Measurements from ENCODE around the gene CDK5RAP3. TPM values are rescaled to one million over a fixed set of nuclear protein-coding genes. Genes with fewer than 3 reads are reported as not detected.

Gene CDK5RAP3
- total and polyA plus RNA-seq, 2 donors (not counting 3 experiments of a cell fraction or from before 2014, with no cell fraction given) = 109 to 139 TPM

DNA sequence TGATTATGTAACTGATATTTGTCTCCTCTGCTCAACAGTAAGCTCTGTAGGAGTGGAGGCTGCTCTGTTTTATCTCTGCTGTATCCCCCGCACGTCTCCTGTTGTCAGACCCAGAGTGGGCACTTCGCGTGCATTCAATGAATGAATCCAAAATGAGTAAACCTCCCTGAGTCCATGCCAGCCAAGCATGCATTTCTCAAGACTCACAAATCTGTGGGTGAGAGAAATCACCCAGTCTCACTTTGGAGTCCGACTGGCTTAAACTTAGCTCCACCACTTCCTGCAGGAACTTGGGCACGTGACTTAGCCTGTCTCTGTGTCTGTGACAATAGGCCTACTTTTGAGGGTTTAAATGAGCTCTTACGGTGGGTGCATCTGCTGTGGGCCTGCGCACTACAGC is 25.8 kb upstream of the CDK5RAP3 start:
- dilution Hi-C loops (cut with MboI; ENCODE audit: extremely low pct_ligation_motif_present, low sequenced_read_pairs) = no loop called here
- no peak for DNase-seq (ENCODE audit: low read depth, low spot score)
- H3K4me2 ChIP-seq (ENCODE audit: insufficient read depth, low read length) = no peak overlapping the region
- peaks cover 0 to 7% of the 10 kb centered on the region in 2 experiments for H3K36me3 ChIP-seq (ENCODE audit: control insufficient read depth in 2 of 2, extremely low read depth in 1 of 2, insufficient read depth in 2 of 2, low read length in 2 of 2)
- H3K9ac ChIP-seq (replicated peaks; ENCODE audit: extremely low read depth, insufficient read depth, low read length) = no peak overlapping the region
- H3K9me3 ChIP-seq (replicated peaks; ENCODE audit: control insufficient read depth, insufficient read depth, low read length) = no peaks in the 10 kb centered on the region
- H2AFZ ChIP-seq (ENCODE audit: low read depth, low read length) = no peak overlapping the region
- peaks cover 5% of the 10 kb centered on the region for H3K79me2 ChIP-seq (ENCODE audit: control insufficient read depth, insufficient read depth, low read length)
- H4K20me1 ChIP-seq (replicated peaks; ENCODE audit: control insufficient read depth, extremely low read depth, insufficient read depth, low read length) = no peaks in the 10 kb centered on the region
- BruUV-seq (replicated peaks) = no TSS peak
- H3K4me1 ChIP-seq (ENCODE audit: control insufficient read depth, extremely low read depth, insufficient read depth, low read length) = peaks cover 18% of the 10 kb centered on the region
- no peaks in the 10 kb centered on the region for H3K27me3 ChIP-seq (ENCODE audit: control insufficient read depth in 2 of 2, insufficient read depth in 2 of 2, low read length in 2 of 2)
- POLR2A ChIA-PET = no interaction called here
- FAIRE-seq = no peak
- H3K9me1 ChIP-seq (replicated peaks; ENCODE audit: control insufficient read depth, extremely low read depth, insufficient read depth, low read length) = no peaks in the 10 kb centered on the region
- H3K4me3 ChIP-seq (replicated peaks in 1 of 3; ENCODE audit: insufficient read depth in 1 of 3, low read depth in 1 of 3, low read length in 3 of 3) = no peak overlapping the region
- CTCF ChIA-PET = interaction anchor here (1.0 to 1.3 kb wide), 3 partner anchors 12 to 73 kb away, joined by 3 to 4 read pairs (median 4); partner anchors contain the start of gene CDK5RAP3
- intact Hi-C loops (cut with micrococcal nuclease) = no loop called here
- H3K27ac ChIP-seq (ENCODE audit: insufficient read depth, low read depth, low read length) = no peak overlapping the region
- TF ChIP-seq, protein P1, sequence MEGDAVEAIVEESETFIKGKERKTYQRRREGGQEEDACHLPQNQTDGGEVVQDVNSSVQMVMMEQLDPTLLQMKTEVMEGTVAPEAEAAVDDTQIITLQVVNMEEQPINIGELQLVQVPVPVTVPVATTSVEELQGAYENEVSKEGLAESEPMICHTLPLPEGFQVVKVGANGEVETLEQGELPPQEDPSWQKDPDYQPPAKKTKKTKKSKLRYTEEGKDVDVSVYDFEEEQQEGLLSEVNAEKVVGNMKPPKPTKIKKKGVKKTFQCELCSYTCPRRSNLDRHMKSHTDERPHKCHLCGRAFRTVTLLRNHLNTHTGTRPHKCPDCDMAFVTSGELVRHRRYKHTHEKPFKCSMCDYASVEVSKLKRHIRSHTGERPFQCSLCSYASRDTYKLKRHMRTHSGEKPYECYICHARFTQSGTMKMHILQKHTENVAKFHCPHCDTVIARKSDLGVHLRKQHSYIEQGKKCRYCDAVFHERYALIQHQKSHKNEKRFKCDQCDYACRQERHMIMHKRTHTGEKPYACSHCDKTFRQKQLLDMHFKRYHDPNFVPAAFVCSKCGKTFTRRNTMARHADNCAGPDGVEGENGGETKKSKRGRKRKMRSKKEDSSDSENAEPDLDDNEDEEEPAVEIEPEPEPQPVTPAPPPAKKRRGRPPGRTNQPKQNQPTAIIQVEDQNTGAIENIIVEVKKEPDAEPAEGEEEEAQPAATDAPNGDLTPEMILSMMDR (IDR thresholded peaks at IDR 0.05; ENCODE audit: extremely low read depth in 1 of 2, insufficient read depth in 1 of 2, low read depth in 1 of 2, low read length in 2 of 2) = no peak
- TF ChIP-seq EZH2 (IDR thresholded peaks at IDR 0.05; ENCODE audit: borderline replicate concordance, low read depth, low read length, severe bottlenecking) (no peak), POLR2A (IDR thresholded peaks at IDR 0.05; ENCODE audit: low read depth, low read length) (no peak), FOS (IDR thresholded peaks at IDR 0.05; ENCODE audit: borderline replicate concordance, insufficient read depth, low read length) (no peak), JUN (IDR thresholded peaks at IDR 0.05; ENCODE audit: borderline replicate concordance, insufficient read depth, insufficient read length, low read depth) (no peak), GATA2 (IDR thresholded peaks at IDR 0.05; ENCODE audit: insufficient read depth, insufficient read length, low read depth, low read length) (no peak), POLR2AphosphoS5 (IDR thresholded peaks at IDR 0.05; ENCODE audit: insufficient read depth, low read depth, low read length) (no peak), MYC (IDR thresholded peaks at IDR 0.05; ENCODE audit: low read depth, low read length) (no peak)
- TF ChIP-seq, protein P2, sequence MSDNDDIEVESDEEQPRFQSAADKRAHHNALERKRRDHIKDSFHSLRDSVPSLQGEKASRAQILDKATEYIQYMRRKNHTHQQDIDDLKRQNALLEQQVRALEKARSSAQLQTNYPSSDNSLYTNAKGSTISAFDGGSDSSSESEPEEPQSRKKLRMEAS (IDR thresholded peaks at IDR 0.05; ENCODE audit: insufficient read depth, insufficient read length) = no peak
